ENCODE data around the gene ENAH.
"Not testable (repeated sequence)": the region's sequence is repeated elsewhere in the genome, so short reads cannot be mapped to it uniquely, and the experiment has no call there.

ENAH gene

DNA sequence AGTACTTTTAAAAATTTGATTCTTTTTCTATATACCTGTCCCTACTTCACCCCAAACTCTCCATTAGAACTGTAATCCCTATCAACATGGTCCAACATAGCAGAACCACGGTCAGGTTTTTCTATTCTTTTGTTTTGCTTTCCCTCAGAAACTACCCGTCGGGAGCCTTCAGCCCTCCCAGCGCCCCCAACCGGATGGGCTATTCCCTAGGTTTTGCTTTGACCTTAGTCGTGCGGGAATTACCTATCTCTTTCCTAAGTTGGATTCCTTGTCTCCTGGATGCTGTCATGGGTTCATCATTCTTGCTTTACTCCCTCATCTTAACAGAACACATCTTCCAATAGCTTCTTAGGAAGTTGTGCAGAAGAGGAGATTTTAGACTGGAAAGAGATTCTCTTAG is 127.5 kb downstream of the ENAH start:
- DNase-seq (ENCODE audit: low spot score), result no peak

GRCh38 chr1:225524570-225524969 is 128.4 kb downstream of the ENAH start:
- DNase-seq (ENCODE audit: low spot score), result no peak

DNA sequence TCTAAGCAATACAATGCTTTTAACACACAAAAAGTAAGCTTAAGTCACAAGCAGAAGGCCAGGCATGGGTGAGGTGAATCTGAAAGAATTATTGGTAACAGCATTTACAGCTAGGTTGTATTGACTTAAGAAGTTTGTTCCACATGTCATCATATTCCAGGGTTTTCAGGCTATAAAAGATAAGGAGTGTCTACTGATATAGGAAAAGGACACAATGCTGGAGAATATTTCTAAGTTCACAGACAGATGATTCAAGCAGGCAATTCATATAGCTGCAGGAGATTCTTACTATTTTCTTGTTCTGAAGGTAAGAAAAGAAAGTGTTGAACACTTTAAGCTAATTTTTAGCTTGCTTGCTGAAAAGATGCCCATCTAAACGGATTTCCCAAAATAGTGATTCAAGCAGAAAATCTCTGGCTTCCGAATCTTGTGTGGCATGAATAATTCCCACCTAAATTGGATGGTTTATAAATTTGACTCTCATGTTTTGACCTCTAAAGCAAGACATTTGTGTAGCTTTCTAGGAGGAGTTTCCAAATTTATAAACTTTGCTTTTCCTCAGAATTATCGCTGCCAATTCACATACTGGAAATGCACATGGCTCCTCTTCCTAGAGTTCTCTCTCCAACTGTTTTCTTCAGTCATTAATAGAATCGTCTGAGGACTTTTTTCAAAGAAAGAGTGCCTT is 129.5 kb downstream of the ENAH start:
- DNase-seq (ENCODE audit: low spot score), result no peak

DNA sequence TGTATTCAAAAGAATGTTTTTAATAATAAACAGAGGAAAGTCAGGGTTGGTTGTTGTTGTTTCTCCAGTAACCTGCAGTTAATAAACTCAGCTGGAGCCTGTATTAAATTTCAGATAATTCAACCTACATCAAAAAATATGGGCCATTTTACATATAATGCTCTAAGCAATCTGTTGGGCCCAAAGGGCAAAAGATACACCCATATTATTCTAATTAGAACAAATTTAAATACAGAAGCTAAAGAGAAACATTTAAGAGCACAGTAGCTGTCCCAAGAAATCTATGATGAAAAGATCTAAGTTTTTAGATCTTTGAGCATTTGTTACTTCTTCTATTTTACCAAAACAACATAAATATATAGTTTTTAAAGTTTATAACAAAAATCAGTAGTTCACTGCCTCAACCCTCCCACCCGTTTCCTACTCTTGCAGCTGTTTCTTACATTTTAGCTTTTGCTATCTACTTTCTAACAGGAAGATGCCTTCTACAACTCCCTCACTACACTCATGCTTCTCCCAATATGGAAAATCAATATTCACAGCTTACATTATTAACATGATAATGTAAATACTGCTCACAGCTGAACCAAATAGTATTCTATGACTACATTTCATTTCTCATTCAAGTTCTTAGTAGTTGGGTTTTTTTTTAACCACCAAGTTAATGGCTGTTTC is 130.2 kb downstream of the ENAH start:
- DNase-seq (ENCODE audit: low spot score), result no peak

DNA sequence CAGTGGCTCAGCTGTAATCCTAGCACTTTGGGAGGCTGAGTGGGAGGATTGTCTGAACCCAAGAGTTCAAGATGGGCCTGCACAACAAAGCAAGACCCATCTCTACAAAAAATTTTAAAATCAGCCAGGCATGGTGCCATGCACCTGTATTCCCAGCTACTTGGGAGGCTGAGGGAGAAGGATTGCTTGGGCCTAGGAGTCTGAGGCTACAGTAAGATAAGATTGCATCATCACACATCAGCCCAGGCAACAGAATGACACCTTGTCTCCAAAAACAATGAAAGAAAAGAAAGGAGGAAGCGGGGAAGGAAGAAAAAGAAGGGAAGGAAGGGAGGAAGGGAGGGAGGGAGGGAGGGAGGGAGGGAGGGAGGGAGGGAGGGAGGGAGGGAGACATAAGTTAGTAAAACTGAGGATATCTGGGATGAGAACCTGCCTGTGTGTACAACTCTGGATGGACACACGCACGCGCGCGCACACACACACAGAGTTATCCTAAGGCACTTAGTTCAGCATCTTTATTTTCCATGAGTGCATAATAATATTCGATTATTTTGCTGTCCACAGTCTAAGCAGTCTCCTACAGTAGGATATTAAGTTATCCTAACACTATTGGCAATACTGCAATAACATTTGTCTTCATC is 132.2 kb downstream of the ENAH start:
- DNase-seq (ENCODE audit: low spot score), result no peak

DNA sequence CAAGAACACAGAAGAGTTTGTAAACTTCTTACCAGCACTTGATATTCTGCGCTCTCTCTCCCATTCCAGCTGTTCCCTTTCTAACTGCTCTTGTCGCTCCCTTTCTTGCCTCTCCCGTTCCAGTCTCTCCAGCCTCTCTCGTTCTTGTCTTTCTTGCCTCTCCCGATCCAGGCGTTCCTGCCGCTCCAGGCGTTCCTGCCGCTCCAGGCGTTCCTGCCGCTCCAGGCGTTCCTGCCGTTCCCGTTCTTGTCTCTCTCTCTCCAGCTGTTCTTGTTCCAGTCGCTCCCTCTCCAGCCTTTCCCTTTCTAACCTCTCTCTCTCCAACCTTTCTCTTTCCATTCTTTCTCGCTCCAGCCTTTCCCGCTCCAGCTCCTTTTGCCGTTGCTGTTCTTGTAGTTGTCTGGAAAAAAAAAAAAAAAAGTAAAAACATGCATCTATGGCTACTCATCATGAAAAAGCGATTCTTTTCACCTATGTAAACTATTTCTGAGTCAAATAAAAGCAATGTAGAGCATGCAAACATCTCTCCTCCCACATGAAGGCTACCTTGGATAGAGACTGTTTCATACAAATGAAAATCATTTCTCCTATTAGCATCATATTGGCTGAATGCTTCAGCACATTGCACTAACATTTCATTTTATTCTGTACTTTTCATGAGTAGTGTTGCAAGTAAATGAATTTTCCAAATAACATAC is 133.6 kb downstream of the ENAH start:
- DNase-seq (ENCODE audit: low spot score), result no peak

GRCh38 chr1:225517697-225518096 is 135.2 kb downstream of the ENAH start:
- DNase-seq (ENCODE audit: low spot score), result peak; percentile 57

GRCh38 chr1:225517221-225517620 is 135.7 kb downstream of the ENAH start:
- DNase-seq (ENCODE audit: low spot score), result no peak

DNA sequence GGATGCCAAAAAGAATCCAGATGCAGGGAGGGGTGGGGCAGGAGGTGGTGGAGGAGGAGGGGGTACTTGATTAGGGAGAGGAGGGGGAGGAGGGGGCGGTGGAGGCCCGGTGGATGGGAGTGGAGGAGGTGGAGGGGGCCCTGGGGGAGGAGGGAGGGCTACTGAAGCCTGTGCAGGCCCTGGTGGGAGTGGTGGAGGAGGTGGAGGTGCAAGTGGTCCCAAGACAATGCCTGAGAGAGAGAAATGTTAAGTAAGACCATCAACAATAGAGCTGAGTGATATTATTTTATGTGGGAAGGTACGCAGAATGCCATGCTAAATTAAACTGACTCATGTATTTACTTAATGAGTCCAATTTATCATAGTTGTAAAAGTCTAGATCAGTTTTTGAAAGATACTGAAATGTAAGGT is 138.2 kb downstream of the ENAH start:
- no peak for DNase-seq (ENCODE audit: low spot score)

GRCh38 chr1:225513576-225513975 is 139.3 kb downstream of the ENAH start:
- DNase-seq (ENCODE audit: low spot score), result not testable (repeated sequence)

DNA sequence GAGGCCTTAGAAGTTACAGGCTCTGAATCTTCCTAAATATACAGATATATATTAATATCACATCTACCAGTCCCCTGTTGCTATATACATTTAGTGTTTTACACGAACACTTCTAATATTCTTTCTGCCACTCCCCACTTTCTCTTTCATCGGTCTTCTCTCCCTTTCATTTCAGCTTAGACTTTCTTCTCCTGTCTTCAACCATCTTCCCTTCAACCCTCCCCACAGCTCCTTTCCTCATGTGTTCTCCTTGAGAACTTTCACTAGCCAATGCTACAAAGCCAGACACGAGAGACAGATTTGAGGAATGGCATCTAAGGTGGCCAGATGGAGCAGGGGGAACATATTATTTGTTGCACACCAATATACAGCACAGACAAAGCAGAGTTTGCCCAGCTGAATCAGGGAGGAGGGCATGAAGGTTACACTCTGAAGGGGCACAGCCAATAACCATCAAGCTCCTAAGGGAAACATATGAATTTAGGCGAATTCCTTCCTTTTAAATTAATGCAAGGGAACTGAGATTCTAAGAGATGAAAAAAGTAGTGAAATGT is 141.0 kb downstream of the ENAH start:
- no peak for DNase-seq (ENCODE audit: low spot score)

DNA sequence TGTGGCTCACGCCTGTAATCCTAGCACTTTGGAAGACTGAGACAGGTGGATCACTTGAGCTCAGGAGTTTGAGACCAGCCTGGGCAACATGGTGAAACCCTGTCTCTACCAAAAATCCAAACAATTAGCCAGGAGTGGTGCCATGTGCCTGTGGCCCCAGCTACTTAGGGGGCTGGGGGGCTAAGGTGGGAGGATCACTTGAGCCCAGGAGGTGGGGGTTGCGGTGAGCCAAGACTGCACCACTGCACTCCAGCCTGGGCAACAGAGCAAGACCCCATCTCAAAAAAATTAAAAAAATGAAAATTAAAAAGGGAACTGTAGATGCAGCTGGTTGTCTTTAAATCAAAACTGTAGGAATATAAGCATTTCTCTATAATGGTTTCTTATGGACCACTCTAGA is 142.2 kb downstream of the ENAH start:
- DNase-seq (ENCODE audit: low spot score), result not testable (repeated sequence)

GRCh38 chr1:225509770-225510169 is 143.2 kb downstream of the ENAH start:
- DNase-seq (ENCODE audit: low spot score), result no peak

GRCh38 chr1:225509376-225509707 is 143.6 kb downstream of the ENAH start:
- DNase-seq (ENCODE audit: low spot score), result no peak

DNA sequence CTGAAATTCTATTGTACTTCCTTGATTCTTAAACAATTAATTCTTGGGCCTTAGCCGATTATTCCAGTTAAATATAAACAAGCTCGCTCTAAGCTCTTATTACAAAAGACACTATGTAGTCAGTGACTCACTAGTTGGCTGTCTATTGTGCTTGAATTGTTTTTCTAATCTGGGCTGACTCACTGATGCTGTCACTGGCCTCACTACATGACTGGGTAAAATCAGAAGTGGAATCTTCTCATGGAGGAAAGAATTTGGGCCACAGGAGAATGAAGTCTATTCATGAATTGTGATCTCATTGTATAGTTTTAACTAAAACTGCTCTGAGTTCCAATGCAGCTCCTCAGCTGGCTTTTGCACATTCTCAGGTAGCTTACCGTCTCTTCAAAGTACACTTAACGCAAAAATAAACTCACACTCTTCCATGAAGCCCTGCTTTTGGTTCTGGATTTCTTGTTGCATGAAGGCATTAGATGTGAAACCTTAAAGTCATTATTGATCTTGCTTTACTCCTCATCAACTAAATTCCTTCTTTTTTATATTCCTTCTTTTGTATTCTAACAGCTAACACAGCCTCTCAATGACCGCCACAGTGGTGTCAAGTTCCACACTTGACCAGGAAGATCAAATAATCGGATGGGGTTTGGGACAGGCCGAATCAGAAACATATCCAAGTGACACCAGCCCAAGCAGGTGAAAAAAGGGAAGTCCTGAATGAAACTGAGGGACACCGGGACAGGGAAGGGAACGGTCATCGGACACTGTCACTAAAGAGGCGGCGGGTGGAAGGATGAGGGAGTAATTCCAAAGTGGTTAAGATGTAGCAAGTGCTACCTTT is 144.2 kb downstream of the ENAH start:
- DNase-seq (ENCODE audit: low spot score), result peak; percentile 99

GRCh38 chr1:225506727-225507126 is 146.2 kb downstream of the ENAH start:
- no peak for DNase-seq (ENCODE audit: low spot score)

GRCh38 chr1:225504776-225505175 is 148.1 kb downstream of the ENAH start:
- DNase-seq (ENCODE audit: low spot score), result no peak

DNA sequence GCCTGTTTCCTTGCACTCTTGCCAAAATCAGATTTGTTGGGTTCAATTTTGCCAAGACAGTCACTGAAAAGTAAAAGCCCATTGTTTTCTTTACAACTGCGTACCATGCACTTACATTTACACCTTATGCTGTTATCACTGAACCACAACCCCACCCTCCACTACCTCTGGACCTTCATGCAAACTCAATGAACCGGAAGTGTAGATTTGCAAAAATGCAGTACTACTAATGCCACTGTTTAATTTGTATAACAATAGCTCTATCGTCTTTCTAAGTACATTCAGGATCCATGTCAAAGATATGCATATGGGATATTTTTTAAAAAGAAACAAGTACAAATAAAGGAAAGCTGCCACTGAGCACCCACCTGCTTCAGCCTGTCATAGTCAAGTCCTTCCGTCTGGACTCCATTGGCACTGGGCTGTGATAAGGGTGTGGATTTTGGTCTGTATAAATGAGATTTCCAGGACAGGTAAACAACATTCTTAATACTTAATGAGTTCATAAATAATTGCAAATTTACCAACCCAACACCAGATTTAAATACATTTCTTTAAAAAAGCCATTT is 152.2 kb downstream of the ENAH start:
- DNase-seq (ENCODE audit: low spot score), result no peak

DNA sequence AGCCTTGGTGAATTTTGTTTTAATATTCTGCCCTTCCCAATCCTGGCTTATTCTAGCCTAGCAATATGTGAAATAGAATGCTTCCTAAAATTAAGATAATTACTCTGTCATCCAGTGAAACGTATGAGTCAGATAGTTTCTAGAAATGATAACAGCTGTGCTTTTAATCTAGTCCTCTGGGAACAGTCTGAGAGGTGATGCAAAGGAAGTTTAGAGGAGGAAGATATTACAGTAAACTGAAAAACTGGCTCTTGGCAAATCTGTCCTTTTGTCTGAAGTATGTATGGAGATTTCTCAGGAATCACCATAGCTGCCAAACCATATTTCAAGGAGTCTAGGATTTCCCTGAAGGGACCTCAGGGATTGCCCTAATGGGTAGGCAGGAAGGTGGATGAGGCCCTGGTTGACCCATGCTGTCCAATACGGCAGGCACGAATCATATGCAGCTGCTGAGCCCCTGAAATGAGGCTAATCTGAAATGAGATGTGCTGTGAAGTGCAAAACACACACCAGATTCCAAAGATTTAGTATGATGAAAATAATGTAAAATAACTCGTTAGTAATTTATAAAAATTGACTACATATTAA is 154.3 kb downstream of the ENAH start:
- DNase-seq (ENCODE audit: low spot score), result no peak

GRCh38 chr1:225494789-225495359 is 158.0 kb downstream of the ENAH start:
- DNase-seq (ENCODE audit: low spot score), result no peak
